ENCODE results near the gene CCDC71.
A peak's percentile ranks its signal among the peaks of the same experiment; 100 is the strongest.

The CCDC71 gene

GRCh38 chr3:49171775-49172500 is 5.8 kb upstream of the CCDC71 start:
- TF ChIP-seq SIN3A (IDR thresholded peaks at IDR 0.05; ENCODE audit: borderline replicate concordance, insufficient read depth, low read length) (no peak), POLR2AphosphoS5 (IDR thresholded peaks at IDR 0.05; ENCODE audit: low read depth, low read length) (no peak), FOXP2 (optimal IDR thresholded peaks at IDR 0.05; ENCODE audit: borderline replicate concordance, extremely low read depth, extremely low read length, insufficient read depth) (no peak), REST (IDR thresholded peaks at IDR 0.05; ENCODE audit: insufficient read depth in 1 of 2, low read depth in 2 of 2, low read length in 2 of 2) (no peak), TAF1 (IDR thresholded peaks at IDR 0.05; ENCODE audit: borderline replicate concordance, insufficient read depth, low read length) (no peak)

- TF ChIP-seq SIN3A (IDR thresholded peaks at IDR 0.05; ENCODE audit: borderline replicate concordance, insufficient read depth, low read length) (0 out of 2 replicates have a peak, but pooled peaks have one; percentile 34), FOXP2 (optimal IDR thresholded peaks at IDR 0.05; ENCODE audit: borderline replicate concordance, extremely low read depth, extremely low read length, insufficient read depth) (peak; percentile 27), TAF1 (IDR thresholded peaks at IDR 0.05; ENCODE audit: borderline replicate concordance, insufficient read depth, low read length) (peak; percentile 36; the same call in 1 of the 2 replicates), REST (IDR thresholded peaks at IDR 0.05; ENCODE audit: insufficient read depth in 1 of 2, low read depth in 2 of 2, low read length in 2 of 2) (no peak), POLR2AphosphoS5 (IDR thresholded peaks at IDR 0.05; ENCODE audit: low read depth, low read length) (peak; percentile 24; the same call in 1 of the 2 replicates)
Measured at GRCh38 chr3:49171119-49171774, 5.1 kb upstream of the CCDC71 start, which contains the start of gene KLHDC8B. Gene KLHDC8B (plus strand): TSS chr3:49171598. CDS start chr3:49172770, 1,172 bp downstream.

GRCh38 chr3:49170744-49171118 is 4.6 kb upstream of the CCDC71 start:
- no peak for TF ChIP-seq REST (IDR thresholded peaks at IDR 0.05; ENCODE audit: insufficient read depth in 1 of 2, low read depth in 2 of 2, low read length in 2 of 2)

- TF ChIP-seq TAF1 (IDR thresholded peaks at IDR 0.05; ENCODE audit: borderline replicate concordance, insufficient read depth, low read length) (no peak), REST (IDR thresholded peaks at IDR 0.05; ENCODE audit: insufficient read depth in 1 of 2, low read depth in 2 of 2, low read length in 2 of 2) (no peak), FOXP2 (optimal IDR thresholded peaks at IDR 0.05; ENCODE audit: borderline replicate concordance, extremely low read depth, extremely low read length, insufficient read depth) (no peak), POLR2AphosphoS5 (IDR thresholded peaks at IDR 0.05; ENCODE audit: low read depth, low read length) (no peak), SIN3A (IDR thresholded peaks at IDR 0.05; ENCODE audit: borderline replicate concordance, insufficient read depth, low read length) (no peak)
Measured at GRCh38 chr3:49166752-49167556, 823 bp upstream of the CCDC71 start.

All from PFSK-1 (cell line).